ENCODE results near the gene ZDHHC11B. TPM values are rescaled to one million over a fixed set of nuclear protein-coding genes. Genes with fewer than 3 reads are reported as not detected.

The ZDHHC11B gene
- polyA plus RNA-seq, 4 donors, result 1.7 to 7.7 (median 4.0) TPM

DNA sequence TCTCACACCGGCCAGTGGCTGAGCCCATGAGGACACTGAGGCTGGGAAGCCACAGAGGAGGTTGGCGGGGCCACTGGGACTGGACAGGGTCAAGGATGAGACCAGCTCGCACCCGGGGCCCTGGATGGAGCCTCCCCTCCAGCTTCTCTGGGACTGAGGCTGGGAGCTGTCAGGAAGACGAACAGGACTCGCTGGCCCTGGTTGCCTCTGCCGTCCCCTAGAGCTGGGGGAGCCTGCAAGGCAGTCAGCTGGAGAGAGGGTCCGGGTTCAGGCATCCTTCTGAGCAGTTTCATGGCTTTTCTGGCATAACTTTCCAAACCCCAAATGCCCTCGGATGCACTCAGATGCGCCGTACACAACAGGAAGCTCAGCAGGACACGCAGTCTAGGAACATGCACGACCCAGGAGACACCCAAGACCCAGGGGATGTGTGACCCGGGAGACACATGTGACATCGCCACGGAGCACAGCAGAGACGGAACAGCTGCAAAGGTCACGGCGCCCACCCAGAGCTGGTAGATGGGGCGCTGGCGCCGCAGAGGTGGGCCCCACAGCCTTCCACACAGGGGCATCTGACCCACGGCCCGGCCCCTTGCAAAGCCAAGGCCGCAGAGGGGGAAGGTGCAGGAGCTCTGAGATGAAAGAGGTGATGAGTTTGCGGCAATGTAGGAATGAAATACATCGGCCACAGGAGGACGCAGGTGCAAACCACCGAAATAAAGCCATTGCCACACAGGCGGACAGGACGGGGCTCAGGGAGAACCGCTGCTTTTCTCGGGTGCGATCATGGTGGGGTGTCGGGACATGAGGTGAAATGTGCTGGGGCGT is 108.4 kb downstream of the ZDHHC11B start:
- no peak for DNase-seq (ENCODE audit: low read depth in 4 of 4, low spot score in 3 of 4)

DNA sequence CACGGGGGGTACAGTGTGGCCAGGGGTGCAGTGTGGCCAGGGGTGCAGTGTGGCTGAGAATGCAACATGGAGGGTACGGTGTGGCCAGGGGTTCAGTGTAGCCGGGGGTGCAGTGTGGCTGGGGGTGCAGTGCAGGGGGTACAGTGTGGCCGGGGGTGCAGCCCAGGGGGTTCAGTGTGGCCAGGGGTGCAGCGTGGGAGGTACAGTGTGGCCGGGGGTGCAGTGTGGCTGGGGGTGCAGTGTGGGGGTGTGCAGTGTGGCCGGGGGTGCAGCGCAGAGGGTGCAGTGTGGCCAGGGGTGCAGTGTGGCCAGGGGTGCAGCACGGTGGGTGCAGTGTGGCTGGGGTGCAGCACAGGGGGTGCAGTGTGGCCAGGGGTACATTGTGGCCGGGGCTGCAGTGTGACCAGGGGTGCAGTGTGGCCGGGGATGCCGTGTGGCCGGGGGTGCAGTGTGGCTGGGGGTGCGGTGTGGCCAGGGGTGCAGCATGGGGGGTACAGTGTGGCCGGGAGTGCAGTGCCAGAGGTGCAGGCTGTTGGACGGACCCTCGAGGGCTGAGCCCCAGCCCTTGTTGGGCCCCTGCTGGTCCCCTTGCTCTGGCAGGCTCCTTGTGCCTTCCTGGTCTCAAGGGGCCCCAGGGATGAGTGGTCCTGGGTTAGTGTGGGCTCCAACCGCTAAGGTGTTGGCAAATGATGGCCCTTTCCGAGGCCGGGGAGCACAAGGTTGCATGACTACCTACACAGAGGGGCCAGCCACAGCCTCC is 109.2 kb downstream of the ZDHHC11B start:
- no peak for DNase-seq (ENCODE audit: low read depth in 4 of 4, low spot score in 3 of 4)

DNA sequence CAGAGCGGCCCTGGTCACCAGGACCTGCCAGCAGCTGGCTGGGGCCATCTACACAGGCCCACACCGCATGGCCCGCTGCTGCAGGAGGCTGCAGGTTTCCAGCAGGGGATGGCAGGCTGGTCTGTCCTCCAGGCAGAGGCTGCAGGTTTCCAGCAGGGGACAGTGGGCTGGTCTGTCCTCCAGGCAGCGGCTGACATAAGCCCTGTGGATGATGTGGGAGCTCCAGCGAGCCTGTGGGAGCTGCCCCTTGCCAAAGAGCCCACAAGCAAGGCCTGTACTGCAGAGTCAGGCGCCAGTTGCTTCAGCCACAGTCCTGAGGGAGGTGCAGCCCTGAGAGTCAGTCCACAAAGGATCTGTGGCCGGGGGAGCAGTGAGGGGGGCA is 109.9 kb downstream of the ZDHHC11B start:
- DNase-seq (ENCODE audit: low read depth in 4 of 4, low spot score in 3 of 4), result no peak

DNA sequence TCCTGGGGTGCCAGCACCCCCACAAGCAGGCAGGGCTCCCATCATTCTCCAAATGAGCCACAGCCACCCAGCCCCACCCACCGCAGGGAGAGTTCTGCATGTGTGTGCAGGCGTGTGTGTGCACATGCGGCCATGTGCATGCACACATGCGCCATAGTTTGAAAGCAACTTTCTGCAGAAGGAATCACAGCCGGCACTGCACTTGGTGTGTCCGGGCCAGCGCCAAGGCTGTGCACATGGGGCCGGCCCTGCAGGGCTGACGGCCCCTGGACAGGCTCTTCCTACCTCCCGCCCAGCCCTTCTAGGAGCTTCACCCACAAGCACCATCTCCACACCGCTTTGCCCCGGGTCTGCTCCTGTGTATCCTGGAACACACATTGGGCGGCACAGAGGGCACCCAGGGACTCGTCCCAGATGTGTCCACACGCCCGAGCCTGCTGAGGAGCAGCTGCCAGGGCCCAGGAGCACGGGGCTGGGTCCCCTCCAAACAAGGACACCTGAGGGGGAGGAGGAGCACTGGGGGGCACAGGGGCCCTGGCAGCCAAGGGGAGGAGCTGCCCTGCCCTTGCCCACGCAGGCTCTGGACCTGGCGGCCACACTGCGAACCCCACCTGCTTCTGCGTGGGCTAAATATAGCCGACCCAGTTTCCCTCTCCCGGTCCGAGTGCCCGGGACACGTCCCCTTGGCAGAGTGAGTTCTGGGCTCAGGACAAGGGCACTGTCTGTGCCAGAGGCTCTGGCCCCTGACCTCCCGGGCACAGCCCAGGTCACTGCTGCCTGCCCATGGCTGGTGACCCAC is 110.5 kb downstream of the ZDHHC11B start:
- no peak for DNase-seq (ENCODE audit: low read depth in 4 of 4, low spot score in 3 of 4)

DNA sequence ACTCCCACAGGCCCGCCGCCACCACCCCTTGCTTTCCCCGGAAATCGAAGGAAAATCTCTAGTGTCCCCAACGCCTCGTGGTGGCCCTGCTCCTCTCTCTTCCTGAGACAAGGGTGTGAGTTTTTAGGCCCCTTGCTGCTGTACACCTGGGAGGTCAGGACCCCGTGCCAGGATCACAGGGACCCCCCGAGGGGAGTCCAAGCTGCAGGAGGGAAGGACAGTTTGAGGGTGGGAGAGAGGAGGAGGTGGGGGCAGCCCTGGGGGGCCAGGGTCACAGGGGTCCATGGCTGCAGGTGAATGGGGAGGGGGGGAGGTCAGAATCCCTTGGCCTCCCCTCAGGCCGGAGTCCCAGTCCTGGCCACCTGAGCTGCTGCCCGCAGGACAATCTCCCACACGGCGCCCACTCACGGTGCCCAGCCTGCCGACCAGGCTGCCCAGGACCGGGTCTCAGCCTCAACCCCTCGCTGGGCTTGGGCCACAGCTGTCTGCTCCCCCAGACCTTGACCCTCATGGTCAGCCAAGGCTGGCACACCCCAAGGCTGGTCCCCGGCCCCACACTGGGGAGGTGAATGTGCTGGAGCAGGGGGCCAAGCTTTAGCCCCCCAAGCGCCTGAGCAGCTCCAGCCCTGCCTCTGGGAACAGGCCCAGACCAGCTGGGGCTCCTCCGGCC is 111.2 kb downstream of the ZDHHC11B start:
- DNase-seq (ENCODE audit: low read depth in 4 of 4, low spot score in 3 of 4), result no peak

DNA sequence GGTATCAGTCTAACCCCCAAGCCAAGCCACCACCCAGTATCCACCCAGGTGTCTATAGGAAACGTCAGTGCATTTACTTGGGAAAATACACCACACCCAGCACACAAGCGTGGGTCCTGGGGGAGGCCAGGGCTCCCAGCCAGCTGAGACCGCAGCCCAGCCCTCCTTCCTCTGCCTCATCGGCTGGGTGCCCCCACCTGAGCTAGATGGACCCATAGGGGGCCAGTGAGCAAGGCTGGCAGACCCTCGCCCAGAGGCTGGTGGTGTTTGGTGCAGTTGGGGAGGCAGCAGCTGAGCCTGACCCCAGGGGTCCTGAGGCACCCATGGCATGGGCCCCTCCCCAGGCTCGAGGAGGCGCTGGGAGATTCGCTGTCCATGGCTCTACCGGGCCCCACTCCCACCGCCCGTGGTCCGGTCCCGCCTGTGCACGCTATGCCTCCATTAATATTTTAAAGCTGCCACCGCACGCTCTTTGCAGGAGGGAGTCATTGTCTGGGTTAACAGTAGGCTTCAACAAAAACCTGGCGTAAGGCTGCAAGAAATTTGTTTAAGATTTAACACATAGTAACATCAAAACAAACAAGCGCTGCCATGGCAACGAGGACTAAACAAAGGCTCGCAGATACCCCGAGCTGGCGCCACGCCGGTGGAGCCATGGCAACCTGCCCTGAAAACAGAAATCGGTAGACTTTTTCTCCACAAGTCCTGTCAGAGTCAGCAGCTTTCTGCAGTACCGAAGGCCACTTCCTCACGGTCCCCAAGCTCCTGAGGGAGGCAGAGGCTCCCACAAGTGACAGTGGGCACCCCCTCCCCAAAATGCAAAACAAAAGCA is 112.0 kb downstream of the ZDHHC11B start:
- peak in 3 of 4 donors; percentile 61 to 80 (median 78) for DNase-seq (ENCODE audit: low read depth in 4 of 4, low spot score in 3 of 4)

DNA sequence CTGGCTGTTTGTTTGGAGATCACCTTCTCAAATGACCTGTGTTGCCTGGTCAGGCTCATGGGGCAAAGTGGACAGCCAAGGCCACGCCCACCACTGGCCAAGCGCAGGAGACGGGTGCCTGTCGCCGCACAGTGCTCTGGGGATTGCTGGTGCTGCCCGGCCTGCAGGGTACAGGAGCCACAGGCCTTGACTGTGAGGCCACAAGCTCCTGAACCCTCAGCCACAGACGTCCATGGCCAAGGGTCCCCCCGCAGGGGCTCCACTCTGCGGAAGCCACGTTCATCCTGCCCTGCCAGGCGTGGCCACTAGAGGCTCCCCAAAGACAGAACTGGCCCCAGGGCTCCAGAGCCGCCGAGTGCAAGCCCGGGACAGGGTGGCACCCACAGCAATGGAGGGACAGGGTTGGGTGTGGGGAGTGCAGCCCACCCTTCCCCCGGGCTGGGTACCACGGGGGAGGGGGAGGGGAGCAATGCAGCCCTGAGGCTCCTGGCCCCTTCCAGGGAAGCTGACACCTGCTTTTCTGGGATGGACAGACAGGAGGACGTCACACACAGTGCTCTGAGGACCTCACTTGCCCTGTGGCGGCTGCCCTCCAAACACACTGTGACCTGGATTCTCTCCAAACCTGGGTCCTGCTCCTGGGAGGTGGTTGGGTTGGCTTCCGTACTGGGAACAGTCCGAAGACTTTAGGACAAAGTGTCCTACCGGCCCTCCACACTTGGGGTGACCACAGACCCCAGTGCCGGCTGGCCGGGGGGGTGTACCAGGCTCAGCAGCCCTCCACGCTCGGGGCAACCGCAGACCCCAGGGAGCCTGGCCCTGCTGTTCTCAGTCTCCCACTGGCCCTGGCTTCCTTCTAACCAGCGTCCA is 112.8 kb downstream of the ZDHHC11B start:
- DNase-seq (ENCODE audit: low read depth in 4 of 4, low spot score in 3 of 4), result peak in 2 of 4 donors; percentile 41 to 48

DNA sequence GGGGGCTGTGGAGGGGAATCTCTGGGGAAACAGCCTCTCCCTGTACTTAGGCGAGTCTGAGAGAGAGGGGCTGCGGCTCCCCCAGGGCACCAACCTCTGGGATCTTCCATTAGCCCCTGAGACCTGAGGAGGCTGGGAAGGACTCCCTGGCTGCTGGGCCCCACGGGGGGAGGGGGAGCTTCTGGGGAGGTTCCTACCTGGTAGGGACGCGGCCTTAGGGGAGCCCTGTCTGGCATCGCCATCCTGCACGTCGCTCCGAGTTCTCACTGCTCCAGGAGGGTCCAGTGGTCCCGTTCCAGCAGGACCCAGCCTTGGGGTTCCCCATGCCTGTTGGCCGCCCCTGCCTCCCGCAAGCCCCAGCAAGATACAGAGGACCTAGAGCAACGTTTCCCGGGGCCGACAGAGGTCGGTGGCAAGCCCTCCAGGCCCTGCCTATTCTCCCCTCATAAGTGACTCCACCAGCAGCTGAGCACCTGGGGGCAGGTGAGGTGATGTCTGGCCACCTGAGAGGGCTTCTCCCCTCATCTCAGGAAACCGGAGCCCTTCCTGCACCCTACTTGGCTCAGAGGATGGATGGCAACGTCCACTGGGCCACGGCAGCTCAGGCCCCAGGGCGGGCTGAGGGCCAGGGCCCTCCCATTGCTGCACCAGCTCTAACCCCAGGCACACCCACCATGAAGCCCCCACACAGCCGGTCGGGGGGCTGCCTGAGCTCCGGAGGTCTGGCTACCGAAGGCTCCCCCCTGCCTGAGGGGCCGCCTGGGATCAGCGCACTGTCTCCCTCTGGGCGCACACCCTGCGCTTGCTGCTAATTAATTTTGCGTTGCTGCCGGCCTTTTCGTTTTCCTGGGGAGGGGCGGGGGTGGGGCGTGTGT is 113.9 kb downstream of the ZDHHC11B start:
- DNase-seq (ENCODE audit: low read depth in 4 of 4, low spot score in 3 of 4), result no peak

DNA sequence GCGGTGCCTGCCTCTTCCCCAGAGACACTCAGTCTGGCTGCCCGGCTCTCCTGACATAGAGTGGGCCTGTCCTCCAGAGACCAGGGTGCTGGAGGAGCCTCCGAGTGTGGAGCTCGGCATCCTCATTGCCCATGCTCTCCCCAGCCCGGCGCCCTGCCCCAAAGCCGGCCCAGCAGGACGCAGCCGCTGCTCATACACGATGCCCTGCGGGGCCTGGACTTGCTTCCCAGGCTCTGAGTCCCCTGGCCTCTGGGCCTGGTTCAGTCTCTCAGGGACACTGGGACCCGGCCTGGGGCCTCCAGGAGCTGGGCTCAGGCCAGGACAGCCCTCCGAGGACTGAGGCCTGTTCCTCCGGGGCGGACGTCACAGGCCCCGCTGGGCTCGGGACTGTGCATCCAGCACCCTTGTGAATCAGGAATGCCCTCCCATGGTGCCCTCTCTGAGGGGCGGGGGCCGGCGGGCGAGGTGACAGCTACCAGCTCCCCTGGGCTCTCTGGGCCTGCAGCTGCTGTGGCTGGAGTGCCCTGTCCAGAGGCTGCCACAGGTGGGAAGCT is 114.6 kb downstream of the ZDHHC11B start:
- DNase-seq (ENCODE audit: low read depth in 4 of 4, low spot score in 3 of 4), result no peak

DNA sequence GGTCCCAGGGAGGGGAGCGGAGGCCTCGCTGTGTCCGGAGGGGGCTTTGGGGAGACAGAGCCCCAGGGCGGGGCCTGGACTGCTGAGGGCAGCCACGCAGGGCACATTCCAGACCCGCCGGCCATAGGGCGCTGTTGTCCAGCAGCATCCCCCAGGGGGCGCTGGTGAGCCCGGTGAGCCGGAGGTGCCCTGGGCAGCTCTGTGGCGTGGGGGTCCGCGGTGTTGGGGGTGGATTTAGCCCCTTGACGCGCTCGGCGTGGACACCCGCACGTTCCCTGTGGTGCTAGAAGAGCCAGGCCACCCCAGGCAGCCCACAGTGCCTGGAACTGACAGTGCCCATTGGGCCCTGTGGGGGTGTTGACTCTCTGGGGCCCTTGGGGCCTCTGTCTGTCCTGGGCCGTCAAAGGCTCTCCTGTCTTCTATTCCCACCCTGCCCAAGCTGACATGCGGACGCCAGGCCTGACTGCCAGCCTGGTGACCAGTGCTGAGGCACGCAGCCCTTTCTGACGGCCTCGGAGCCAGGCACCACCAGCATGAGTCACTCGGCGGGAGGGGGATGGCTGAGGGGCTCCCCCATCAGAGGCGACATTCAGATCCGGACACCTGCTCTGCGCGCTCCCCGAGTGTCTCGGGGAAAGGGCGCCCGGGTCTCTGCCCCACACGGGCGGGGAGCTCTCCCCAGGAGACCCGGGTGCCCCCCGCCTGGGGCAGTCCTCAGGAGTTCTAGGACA is 115.3 kb downstream of the ZDHHC11B start:
- DNase-seq (ENCODE audit: low read depth in 4 of 4, low spot score in 3 of 4), result no peak

DNA sequence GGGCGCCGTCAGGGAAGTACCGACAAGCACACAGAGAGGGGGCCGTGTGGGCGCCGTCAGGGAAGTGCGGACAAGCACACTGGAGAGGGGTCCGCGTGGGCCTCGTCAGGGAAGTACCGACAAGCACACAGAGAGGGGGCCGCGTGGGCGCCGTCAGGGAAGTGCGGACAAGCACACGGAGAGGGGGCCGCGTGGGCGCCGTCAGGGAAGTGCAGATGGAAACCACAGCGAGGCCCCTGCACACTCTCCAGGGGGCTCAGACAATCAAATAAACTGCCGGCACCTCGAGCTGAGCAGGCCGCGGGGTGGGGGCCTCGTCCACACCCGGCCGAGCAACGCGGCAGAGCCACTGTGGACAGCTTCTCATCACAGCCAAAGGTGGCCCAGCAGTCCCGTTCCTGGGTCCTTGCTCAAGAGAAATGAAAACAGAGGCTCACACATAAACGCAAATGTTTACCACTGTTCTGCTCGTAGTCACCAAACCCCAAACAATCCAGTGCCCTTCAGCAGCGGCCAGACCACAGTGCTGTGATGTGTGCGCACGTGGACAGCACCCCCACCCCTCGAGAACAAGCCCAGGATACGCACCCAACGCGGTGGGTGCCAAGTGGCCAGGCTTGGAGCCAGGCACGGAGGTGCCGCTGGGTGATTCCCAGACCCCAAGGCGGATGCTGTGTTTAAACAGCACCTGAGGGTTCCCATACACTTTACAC is 116.1 kb downstream of the ZDHHC11B start:
- DNase-seq (ENCODE audit: low read depth in 4 of 4, low spot score in 3 of 4), result no peak

DNA sequence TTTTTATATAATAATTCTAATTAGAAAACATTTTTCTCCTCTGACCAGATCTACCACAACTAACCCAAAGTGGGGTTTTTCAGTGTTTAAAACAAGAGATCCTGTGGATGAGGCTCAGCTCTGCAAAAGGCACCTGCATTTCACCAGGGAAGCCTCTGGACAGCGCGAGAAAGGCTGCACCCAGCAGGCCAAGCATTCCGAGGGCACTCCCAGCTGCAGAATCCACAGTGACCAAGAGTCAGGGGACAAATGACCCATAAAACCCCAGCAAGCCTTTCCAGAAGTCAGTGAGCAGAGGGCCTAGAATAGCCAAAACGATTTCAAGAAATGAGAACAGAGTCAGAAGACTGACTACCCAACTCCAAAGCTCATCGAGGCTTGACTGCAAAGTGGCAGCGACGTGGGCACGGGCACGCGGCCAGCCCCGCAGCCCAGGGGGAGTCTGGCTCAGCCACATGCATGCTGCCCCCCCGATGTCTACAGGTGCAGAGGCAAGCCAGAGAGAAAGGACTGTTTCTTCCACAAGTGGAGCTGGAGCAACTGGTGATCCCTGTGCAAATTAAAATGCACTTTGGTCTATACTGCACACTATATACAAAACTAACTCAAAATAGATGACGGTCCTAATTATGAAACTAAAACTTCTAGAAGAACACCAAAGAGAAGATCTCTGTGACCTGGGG is 117.6 kb downstream of the ZDHHC11B start:
- DNase-seq (ENCODE audit: low read depth in 4 of 4, low spot score in 3 of 4), result no peak

DNA sequence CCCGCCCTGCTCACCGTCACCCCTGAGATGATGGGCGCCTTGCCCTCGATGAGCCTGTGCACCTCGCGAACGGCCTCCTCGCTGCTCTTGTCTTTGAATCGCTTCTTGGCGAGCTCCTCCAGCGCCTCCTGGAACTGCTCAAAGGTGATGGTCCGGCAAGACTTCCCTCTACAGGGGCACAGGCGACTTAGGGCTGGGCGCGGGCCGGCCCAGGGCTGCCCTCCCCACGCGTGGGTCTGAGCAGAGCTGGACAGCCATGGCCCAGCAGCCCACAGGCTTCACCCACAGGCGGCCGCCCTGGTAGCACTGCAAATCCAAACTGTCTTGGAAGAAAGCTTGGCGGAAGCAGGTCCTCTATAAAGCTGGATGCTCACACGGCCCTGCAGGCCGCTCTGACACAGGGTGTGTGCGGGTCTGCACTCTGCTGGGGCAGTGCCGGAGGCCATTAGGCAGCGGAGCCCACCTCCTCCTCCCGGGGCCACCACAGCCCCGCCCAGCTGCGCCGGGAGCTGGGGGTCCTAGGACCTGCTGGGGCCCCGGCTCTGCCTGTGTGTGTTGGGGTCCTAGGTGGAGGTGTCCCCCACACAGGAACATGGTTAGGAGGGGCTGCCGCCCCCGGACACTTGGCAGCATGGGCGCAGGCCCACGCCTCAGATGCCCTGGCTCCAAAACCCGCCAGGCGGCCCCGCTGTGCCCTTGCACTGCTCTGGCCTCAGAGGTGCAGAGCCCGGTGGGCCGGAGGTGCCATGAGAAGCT is 118.4 kb downstream of the ZDHHC11B start:
- no peak for DNase-seq (ENCODE audit: low read depth in 4 of 4, low spot score in 3 of 4)

DNA sequence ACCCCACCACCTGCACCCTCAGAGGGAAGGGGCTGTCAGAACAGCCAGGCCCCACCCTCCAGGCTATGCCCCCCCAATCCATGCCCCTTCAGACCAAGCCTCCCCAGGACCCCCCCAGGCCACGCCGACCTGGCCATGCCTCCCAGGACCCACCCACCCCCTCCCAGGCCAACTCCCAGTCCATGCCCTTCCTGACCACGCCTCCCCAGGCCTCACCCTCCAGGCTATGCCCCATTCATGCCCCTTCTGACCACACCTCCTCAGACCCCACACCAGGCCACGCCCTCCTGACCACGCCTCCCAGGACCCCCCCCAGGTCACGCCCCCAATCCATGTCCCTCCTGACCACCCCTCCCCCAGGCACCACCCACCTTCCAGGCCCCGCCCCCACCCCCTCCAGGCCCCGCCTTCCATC is 119.0 kb downstream of the ZDHHC11B start:
- DNase-seq (ENCODE audit: low read depth in 4 of 4, low spot score in 3 of 4), result no peak

DNA sequence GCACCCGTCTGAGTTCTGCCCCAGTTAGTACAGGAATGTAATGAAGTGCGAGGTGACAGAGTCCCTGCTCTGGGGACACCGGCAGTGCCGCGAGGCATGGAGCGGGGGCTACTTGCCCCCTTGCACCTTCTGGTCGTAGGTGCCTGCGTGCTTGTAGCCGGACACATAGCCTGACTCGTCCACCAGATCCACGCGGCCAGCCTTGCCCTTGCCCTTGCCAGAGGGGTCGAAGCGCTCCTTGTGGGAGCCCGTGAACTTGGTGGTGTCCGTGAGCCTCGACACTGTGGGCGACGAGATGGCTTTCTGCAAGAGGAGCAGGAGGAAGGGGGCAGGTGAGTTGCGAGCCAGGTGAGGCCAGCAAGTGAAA is 119.6 kb downstream of the ZDHHC11B start:
- DNase-seq (ENCODE audit: low read depth in 4 of 4, low spot score in 3 of 4), result no peak
